Ishikawa (cell line): ENCODE results near the gene CYB5B.

Experiments
- CEBPB ChIP-seq: IDR thresholded peaks from 2 replicates; pipeline ENCODE4 v1.6.1; 2012
- CREB1 ChIP-seq: IDR thresholded peaks from 2 replicates; pipeline ENCODE4 v1.6.1; 2012; ENCODE audit warnings: low read depth
- EGR1 ChIP-seq: IDR thresholded peaks from 2 replicates; pipeline ENCODE4 v1.6.1; 2012
- EP300 ChIP-seq: IDR thresholded peaks from 2 replicates; pipeline ENCODE4 v1.6.1; 2012; ENCODE audit warnings: borderline replicate concordance
- FOXM1 ChIP-seq: IDR thresholded peaks from 2 replicates; pipeline ENCODE4 v1.6.1; 2012; ENCODE audit warnings: low read depth, borderline replicate concordance
- NFIC ChIP-seq: IDR thresholded peaks from 2 replicates; pipeline ENCODE4 v1.6.1; 2012
- RAD21 ChIP-seq: IDR thresholded peaks from 2 replicates; pipeline ENCODE4 v1.6.1; 2012; ENCODE audit warnings: low read depth
- TAF1 ChIP-seq: IDR thresholded peaks from 2 replicates; pipeline ENCODE4 v1.6.1; 2012; ENCODE audit warnings: low read depth, mild to moderate bottlenecking
- TCF12 ChIP-seq: IDR thresholded peaks from 2 replicates; pipeline ENCODE4 v1.6.1; 2012; ENCODE audit warnings: low read depth
- TEAD4 ChIP-seq: IDR thresholded peaks from 2 replicates; pipeline ENCODE4 v1.6.1; 2012
- YY1 ChIP-seq: IDR thresholded peaks from 2 replicates; pipeline ENCODE4 v1.6.1; 2012; ENCODE audit warnings: low read depth
- ZBTB7A ChIP-seq: IDR thresholded peaks from 2 replicates; pipeline ENCODE4 v1.6.1; 2012; ENCODE audit warnings: low read depth
- TF ChIP-seq, protein P1 (sequence below): IDR thresholded peaks from 2 replicates; pipeline ENCODE4 v1.6.1; 2012
- TF ChIP-seq, protein P2 (sequence below): IDR thresholded peaks from 2 replicates; pipeline ENCODE4 v1.6.1; 2012; ENCODE audit warnings: low read depth, mild to moderate bottlenecking
- TF ChIP-seq, protein P3 (sequence below): IDR thresholded peaks from 2 replicates; pipeline ENCODE4 v1.6.1; 2012

CYB5B gene

DNA sequence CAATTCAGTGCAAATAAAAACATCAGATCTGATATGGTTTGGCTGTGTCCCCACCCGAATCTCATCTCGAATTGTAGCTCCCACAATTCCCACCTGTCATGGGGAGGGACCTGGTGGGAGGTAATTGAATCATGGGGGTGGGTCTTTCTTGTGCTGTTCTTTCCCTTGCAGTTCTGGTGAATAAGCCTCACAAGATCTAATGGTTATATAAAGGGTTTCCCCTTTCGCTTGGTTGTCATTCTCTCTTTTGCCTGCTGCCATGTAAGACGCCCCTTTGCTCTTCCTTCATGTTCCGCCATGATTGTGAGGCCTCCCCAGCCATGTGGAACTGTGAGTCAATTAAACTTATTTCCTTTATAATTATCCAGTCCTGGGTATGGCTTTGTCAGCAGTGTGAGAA is 72.5 kb downstream of the CYB5B start:
- TF ChIP-seq, protein P1, sequence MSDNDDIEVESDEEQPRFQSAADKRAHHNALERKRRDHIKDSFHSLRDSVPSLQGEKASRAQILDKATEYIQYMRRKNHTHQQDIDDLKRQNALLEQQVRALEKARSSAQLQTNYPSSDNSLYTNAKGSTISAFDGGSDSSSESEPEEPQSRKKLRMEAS, result no peak
- no peak for TF ChIP-seq EP300

DNA sequence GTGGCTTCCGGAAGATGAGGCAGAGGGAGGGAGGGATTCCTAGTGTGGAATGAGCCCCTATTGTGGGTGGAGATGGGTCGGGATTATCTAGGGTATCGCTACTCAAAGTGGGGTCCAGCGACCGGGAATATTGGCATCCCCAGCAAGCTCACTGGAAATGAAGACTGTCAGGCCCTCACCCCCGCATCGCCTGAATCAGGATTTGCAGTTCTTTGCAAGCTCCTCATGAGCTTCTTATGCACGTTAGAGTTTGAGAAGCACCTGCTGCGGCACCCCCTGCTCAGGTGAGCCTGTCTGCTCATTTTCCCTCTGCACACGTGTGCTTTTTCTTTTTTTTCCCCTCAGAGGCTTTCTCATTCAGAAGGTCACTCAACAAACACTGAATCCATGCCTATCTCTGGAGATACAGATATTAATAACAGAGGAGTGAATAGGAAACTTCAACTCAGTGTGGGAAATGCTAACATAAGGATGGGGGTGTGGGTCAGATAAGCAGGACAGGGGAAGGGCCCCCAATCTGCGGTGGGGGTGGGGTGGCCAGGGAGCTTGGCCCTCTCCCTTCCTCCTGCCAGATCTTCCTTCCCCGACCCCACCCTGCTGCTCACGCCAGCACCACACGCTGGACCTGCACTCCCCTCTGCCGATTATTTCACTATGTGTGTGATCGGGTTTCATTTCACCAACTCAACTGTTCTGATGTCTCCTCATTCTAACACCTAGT is 73.6 kb downstream of the CYB5B start:
- TF ChIP-seq, protein P2, sequence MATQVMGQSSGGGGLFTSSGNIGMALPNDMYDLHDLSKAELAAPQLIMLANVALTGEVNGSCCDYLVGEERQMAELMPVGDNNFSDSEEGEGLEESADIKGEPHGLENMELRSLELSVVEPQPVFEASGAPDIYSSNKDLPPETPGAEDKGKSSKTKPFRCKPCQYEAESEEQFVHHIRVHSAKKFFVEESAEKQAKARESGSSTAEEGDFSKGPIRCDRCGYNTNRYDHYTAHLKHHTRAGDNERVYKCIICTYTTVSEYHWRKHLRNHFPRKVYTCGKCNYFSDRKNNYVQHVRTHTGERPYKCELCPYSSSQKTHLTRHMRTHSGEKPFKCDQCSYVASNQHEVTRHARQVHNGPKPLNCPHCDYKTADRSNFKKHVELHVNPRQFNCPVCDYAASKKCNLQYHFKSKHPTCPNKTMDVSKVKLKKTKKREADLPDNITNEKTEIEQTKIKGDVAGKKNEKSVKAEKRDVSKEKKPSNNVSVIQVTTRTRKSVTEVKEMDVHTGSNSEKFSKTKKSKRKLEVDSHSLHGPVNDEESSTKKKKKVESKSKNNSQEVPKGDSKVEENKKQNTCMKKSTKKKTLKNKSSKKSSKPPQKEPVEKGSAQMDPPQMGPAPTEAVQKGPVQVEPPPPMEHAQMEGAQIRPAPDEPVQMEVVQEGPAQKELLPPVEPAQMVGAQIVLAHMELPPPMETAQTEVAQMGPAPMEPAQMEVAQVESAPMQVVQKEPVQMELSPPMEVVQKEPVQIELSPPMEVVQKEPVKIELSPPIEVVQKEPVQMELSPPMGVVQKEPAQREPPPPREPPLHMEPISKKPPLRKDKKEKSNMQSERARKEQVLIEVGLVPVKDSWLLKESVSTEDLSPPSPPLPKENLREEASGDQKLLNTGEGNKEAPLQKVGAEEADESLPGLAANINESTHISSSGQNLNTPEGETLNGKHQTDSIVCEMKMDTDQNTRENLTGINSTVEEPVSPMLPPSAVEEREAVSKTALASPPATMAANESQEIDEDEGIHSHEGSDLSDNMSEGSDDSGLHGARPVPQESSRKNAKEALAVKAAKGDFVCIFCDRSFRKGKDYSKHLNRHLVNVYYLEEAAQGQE, result no peak
- TF ChIP-seq EP300 (no peak), TCF12 (no peak), NFIC (no peak), TEAD4 (no peak), CEBPB (no peak), ZBTB7A (no peak), YY1 (no peak), EGR1 (no peak), FOXM1 (no peak)
- TF ChIP-seq, protein P1, result no peak

DNA sequence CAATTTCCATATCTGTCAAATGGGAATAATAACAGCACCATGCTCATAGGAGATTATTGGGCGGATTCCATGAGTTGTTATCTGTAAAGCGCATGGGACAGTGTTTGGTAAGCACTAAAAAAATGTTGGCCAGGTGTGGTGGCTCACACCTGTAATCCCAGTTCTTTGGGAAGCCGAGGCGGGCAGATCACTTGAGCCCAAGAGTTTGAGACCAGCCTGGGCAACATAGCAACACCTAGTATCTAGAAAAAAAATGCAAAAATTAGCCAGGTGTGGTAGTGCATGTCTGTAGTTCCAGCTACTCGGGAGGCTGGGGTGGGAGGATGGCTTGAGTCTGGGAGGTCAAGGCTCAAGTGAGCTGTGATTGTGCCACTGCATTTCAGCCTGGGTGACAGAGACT is 74.5 kb downstream of the CYB5B start:
- TF ChIP-seq, protein P1, result no peak
- TF ChIP-seq ZBTB7A (no peak), CREB1 (no peak), TEAD4 (no peak), EP300 (no peak), TAF1 (no peak), NFIC (no peak), FOXM1 (no peak), YY1 (no peak), CEBPB (no peak), TCF12 (no peak), EGR1 (no peak), RAD21 (no peak)
- TF ChIP-seq, protein P2, result no peak
- TF ChIP-seq, protein P3, sequence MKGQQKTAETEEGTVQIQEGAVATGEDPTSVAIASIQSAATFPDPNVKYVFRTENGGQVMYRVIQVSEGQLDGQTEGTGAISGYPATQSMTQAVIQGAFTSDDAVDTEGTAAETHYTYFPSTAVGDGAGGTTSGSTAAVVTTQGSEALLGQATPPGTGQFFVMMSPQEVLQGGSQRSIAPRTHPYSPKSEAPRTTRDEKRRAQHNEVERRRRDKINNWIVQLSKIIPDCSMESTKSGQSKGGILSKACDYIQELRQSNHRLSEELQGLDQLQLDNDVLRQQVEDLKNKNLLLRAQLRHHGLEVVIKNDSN, result no peak

DNA sequence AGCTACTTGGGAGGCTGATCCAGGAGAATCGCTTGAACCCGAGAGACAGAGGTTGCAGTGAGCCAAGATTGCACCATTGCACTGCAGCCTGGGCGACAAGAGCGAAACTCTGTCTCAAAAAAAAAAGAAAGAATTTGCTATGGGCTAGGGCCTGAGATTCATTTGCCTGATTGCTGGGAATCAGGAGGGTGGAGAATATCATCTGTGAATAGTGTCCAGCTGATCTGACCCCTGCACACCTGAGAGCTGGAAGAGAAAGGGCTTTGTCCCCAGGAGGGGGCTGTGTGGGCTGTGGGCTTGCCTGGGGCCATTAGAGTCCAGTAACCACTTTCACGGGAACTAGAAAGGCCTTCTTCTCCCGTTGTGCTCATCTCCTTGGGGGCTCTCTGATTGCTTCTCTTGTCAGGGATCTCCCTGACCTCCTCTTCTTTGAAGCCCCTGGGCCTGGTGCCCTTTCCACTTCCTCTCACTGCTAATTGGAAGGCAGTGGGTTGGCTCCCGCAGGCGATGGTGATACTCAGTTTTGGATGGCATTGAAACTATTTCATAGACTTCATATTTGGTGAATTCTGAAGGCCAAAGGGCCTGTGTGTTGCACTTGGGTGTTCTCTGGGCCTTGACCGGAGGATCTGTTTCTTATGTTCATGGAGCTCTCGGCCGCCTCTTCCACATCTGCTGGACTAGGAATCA is 75.3 kb downstream of the CYB5B start:
- TF ChIP-seq, protein P1, result no peak
- TF ChIP-seq EGR1 (no peak), TAF1 (no peak), EP300 (no peak), TEAD4 (no peak), NFIC (no peak), CREB1 (no peak), FOXM1 (no peak), RAD21 (no peak), ZBTB7A (no peak), YY1 (no peak), CEBPB (no peak), TCF12 (no peak)
- TF ChIP-seq, protein P3, result no peak
- TF ChIP-seq, protein P2, result no peak
